GM12872 (cell line): Measurements from ENCODE around the gene CAMTA1.

Experiments used
- CTCF ChIP-seq: IDR thresholded peaks from 3 replicates; pipeline ENCODE4 v1.5.1; 2011; ENCODE audit warnings: low read depth, mild to moderate bottlenecking, low read length, moderate library complexity; ENCODE audit not compliant: insufficient read depth

Gene CAMTA1

DNA sequence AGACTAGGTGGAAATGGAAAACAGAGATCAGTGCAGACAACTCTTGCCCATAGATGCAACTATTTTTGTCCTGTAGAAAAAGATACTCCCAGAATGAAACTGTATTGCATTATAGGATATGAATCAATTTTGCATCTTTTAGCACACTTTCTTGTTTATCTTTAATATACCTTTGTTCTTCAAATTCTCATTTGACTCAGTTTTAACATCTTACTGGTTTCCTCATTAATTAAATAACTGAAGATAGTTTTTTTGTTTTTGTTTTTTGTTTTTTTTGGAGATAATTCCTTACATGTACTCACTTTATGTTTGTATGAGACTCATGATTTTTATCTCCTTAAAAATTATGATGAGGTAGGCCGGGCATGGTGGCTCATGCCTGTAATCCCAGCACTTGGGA lies 10.9 kb upstream of the CAMTA1 start:
- no peak for TF ChIP-seq CTCF

DNA sequence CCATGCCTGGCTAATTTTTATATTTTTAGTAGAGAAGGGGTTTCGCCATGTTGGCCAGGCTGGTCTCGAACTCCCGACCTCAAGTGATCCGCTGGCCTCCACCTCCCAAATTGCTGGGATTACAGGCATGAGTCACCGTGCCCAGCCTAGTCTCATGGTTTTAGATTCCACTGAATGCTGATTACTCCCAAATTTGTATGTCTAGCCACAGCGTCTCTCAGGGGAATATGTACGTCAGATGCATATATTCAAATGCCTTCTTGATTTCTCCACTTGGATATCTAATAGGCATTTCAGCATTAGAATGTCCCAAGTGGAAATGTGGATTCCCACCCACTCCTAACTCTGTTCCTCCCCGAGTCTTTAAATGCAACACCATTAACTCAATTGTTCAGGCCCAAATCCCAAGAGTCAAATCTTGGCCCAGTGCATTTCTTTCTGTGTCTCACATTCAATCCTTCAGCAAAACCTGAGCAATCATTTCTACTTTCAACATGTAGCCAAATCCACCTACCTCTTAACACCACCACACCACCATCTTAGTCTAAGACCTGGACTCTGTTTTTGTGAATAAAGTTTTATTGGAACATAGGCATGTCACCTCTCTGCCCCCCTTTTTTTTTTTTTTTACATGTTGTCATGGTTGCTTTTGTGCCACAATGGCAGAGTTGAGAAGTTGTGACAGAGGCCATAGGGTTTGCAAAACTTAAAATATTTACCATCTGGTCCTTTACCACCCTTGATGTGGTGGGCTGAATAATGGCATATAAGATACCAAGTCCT lies 9.8 kb upstream of the CAMTA1 start:
- no peak for TF ChIP-seq CTCF

- no peak for TF ChIP-seq CTCF
These were observed 8.9 kb upstream of the CAMTA1 start for GRCh38 chr1:6776389-6776788.

GRCh38 chr1:6776895-6777294 lies 8.4 kb upstream of the CAMTA1 start:
- no peak for TF ChIP-seq CTCF

DNA sequence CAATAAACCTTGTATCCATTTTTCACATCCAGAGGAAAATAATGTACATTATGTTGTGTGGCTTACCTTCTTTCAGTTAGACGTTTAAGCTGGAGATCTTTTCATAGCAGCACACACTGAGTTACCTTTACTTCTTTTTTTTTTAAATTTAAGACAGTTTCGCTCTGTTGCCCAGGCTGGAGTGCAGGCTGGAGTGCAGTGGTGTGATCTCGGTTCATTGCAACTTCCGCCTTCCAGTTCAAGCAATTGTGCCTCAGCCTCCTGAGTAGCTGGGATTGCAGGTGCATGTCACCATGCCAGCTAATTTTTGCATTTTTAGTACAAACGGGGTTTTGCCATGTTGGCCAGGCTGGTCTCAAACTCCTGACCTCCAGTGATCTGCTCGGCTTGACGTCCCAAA lies 7.4 kb upstream of the CAMTA1 start:
- TF ChIP-seq CTCF: no peak

- no peak for TF ChIP-seq CTCF
These were observed 6.0 kb upstream of the CAMTA1 start for GRCh38 chr1:6779089-6779805.

DNA sequence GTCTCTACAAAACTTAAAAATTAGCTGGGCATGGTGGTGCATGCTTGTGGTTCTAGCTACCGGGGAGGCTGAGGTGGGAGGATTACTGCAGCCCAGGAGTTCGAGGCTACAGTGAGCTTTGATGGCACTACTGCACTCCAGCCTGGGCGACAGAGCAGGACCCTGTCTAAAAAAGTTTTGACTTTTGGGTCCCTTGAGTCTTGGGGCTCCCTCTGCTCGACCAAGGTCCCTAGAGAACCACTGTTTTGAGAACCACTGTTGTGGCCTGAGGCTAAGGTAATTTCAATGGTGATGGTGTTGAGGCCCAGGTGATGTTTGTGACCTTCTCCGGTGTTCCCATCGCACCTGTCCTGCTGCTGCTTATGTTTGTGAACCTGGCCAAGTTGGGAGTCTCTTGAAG lies 3.1 kb upstream of the CAMTA1 start:
- TF ChIP-seq CTCF: no peak
